GM21515 (cell line): ENCODE measurements around the gene LTN1.
"Not testable (repeated sequence)": the region's sequence is repeated elsewhere in the genome, so short reads cannot be mapped to it uniquely, and the experiment has no call there.

Source experiments
- ATAC-seq: cut with Tn5 transposase; IDR thresholded peaks from one replicate; pipeline ENCODE4 v1.9.1; 2021; ENCODE audit not compliant: unreplicated experiment

The LTN1 gene

DNA sequence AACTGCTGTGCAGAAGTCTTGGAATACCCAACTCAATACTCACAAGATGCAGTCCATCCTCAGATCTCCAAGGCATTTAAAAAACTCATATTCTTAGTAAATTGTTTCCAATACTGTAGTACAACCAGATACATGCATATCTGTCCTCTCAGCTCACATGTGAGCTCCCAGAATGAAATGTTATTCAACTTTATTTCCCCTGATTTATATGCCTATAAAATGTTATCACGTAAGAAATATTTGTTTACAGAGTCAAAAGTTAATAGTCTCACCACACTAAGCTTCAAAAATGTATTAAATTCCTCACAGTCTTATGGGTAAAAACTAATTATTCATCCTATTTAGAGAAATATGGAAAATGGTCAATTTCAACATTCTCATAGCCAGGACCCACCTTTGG lies 56.6 kb downstream of the LTN1 start:
- ATAC-seq = no peak

DNA sequence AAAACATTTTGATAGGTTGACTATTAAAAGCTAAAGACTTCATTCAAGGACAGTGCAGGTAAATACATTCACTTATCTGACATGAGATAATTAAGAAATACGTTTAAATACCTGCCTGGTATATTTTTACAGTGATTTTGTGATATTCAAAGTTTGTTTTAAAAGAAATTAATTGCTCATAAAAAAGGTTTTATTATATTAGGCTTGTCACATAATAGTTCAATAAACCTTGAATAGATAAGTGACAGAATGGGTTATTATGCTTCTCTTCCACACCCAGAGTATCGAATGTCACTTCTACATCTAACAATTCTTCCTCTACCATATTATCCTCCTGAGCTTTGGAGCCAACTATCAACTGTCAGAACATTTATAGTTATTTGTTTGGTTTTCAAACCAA lies 60.0 kb downstream of the LTN1 start:
- ATAC-seq = no peak

DNA sequence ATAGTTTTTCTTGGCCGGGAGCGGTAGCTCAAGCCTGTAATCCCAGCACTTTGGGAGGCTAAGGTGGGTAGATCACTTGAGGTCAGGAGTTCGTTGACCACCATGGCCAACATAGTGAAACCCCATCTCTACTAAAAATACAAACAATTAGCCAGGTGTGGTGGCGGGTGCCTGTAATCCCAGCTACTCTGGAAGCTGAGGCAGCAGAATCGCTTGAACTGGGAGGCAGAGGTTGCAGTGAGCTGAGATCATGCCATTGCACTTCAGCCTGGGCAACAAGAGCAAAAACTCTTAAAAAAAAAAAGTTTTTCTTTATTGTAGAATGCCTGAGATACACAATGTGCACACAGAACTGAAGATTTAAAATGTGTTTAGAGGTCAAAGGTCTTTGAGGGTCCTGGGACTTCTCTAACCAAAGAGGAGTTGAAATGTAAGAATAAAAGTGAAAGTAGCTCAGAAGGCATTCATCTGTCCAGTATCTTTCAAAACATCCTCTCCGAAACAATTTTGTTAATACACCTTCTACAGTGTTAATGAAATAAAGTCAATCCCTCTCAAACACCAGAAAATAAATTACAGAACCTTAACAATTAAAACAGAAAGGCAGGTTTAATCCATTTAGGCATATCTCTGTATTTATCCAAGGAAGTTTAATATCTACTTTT lies 60.8 kb downstream of the LTN1 start:
- not testable (repeated sequence) for ATAC-seq

DNA sequence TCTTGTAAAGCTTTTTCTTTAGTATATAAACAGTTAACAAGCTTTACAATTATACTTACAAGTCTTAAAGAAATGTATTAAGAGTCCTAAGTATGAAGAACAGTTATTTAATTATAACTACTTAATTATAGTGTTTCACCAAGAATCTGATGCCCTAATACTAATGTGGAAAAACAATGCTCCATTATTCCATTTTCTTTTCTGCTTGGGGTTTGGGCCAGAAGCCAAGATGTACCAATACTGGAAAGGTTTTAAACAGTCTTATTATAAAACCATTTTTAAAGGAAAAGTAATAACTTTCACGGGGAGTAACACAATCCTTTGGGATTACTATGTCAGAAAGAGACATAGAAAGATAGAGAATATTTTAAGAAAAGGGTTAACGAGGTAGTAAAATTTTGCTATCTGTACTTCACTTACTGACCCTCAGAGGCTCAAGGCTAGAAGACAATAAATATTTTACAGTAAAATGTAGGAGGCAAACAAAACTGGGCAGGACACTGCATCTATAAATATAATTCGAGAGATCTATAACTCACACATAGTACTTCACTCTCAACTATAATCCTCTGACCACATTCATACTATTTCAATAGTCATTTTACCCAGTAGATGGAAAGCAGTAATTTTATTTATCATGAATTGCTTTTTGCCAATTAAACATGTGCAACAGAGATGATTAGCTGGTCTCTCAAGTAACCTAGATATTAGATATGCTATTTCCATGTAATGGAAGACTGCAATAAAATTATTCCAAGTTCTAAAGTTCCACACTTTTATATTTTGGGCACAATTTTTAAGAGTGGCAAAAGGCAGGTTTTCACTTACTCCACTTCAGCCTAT lies 63.9 kb downstream of the LTN1 start:
- no peak for ATAC-seq

DNA sequence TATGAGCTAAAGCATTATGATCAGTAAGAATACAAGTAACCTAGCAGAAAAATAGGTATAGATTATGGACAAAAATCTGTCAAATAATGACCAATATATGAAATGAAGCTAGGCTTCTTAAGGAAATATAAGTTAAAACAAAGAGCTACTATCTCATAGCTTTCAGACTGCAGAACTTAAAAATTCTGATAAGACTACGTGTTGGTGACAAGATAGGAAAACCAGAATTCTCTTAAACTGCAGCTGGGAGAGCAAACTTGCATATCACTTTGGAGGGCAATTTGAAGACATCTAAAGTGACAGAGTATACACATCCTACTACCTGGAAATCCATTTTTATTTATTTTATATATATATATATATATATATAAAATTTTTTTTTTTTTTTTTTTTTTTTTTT lies 65.5 kb downstream of the LTN1 start:
- no peak for ATAC-seq

DNA sequence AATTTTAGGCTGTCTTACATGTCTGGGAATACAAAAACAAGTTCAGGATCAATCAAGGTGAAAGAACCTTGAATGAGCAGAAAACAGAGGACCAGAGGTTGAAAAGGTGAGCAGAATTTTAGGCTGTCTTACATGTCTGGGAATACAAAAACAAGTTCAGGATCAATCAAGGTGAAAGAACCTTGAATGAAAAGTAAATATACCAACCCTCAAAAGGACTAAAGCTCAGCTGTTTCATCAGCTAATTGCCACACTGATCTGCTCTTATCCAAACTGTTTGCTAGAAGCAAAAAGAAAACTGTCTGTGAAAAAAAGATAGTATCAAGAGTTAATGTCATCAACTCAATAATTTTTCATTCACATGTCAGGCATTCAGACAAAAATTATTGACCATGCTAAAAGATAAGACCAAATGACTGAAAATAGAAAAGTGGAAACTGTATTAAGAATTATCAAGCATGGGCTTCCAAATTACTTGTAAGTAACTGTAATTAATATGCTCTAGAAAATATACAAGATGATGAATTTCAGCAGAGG lies 69.2 kb downstream of the LTN1 start:
- ATAC-seq = no peak

DNA sequence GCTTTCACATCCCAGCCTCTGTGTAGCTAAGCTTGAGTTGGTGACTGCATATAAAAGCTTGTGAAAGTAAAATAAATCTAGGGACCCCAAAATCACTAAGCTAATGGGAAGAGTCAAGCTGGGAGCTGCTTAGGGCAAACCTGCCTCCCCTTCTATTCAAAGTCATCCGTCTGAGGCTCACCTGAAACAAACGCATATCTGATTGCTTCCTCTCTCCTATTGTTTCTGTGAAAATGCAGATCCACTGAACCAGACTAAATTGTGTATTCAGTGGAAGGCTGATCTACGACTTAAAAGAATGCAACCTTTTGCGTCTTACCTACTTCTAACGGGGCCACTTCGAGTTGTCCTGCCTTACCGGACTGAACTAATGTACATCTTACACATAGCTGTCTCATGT lies 70.3 kb downstream of the LTN1 start:
- ATAC-seq = no peak

DNA sequence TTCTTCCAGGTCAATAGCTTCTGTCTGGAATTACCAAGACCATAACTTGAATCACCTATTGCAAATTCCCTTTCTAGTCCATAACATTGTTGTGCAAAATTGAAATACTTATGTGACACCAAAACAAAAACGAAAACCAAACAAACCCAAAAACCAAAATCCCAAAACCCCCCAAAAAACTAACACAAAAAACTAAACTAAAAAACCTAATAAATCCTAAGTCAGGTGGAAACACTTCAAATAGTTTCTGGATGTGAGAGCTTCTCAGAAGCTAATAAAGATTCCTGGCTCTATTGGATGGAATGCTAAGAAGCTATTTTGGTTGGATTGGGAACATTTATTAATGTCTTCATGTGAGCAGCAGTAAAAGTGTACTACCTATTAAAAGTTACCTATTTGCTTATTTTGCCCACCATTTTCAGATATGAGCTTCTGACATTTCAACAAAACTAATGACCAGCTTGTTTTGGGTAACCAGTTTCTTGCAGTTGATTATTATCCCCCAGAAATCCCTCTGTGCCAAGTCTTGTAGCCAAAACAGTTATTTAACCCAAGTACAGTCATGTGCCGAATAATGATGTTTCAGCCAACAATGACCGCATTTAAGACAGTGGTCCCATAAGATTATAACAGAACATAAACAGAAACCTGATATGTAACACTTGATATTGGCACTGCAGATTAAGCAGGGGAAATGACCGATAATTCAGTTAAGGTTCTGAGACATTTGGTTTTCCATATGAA lies 76.4 kb downstream of the LTN1 start:
- ATAC-seq = no peak

DNA sequence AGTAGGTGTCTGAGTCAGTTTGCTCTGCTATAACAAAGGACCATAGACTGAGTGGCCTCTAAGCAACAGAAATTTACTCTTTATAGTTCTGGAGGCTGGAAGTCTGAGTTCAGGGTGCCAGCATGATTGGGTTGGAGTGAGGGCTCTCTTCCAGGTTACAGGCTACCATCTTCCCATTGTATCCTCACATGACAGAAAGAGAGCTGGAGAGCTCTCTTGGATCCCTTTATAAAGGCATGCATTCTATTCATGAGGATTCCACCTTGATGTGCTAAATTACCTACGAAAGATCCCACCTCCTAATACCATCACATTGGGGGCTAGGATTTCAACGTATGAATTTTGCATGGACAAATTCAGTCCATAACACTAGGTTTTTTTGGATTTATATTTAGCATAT lies 79.6 kb downstream of the LTN1 start:
- no peak for ATAC-seq

DNA sequence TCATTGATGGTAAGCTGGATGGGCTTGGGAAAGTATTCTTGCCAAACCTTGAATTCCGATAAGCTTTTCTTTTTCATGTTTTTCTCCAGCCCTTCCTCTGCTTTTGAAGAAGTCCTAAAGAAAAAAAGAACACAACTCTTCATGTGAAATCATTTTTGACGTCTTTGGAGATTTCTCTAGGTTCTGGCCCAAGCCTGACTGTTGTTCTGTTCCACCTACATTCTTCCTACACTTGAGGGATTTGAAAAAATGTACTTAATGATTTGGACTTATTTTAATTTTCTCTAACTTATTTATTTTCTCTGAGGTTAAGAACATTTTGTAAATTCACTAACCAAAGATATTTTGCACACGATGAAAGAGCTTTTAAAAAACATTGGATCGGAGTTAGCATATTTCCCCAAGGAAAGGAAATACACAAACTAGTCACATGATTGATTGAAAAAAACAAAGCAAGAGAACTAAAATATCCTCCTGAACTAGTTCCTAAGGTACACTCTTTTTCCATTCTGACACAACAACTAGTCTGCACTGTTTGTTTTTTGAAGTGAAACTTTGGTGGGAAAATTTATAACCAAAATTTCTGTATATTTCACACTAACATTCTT lies 82.3 kb downstream of the LTN1 start:
- ATAC-seq = no peak

DNA sequence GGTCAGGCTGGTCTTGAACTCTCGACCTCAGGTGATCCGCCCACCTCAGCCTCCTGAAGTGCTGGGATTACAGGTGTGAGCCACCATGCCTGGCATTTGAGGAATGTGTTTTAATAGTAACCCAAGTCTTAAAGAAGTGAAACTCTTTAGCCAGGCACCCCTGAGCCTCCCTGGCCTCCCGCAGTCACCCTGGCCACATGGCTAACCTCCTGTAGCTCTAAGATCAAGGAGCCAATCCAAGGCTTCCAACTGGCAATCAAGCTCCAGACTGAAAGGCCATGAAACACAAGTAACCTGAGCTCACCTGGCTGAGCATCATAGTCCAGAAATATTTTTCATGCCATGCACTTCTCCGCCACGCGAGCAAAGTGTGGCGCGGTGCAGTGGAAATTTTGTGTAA lies 84.3 kb downstream of the LTN1 start:
- ATAC-seq = no peak

DNA sequence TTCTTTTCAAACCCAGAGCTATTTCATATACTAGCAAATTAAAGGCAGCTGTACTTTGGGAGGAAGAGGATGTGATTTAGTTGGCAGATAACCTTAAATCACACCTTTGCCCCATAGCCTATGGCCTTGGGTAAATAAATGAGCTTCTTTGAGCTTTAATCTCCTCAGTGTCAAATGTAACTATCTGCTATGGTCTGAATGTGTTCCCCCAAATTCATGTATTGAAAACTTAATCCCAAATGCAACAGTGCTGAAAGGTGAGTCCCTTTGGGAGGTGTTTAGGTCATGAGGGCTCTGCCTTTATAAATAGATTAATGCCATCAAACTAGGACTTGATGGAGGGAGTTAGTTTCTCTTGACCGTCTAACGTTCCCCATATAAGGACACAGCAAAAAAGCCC lies 85.8 kb downstream of the LTN1 start:
- no peak for ATAC-seq

DNA sequence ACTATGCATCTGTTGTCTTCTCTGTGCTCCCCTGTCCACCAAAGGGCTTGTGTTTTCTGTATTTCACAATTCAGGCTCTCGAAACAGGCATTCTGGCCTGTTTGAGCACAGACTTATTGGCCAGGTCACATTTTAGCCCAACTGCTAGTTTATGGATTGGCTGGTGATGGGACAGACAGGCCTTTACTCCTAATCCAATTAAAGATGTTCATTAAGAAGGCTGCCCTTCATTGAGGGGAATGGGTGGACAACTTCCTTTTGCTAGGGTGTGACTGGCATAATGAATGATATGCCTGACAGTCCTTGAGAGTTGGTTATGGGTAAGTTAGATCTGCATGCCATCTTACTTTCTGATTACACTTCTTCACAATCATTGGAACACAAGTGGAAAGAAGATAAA lies 86.4 kb downstream of the LTN1 start:
- no peak for ATAC-seq

DNA sequence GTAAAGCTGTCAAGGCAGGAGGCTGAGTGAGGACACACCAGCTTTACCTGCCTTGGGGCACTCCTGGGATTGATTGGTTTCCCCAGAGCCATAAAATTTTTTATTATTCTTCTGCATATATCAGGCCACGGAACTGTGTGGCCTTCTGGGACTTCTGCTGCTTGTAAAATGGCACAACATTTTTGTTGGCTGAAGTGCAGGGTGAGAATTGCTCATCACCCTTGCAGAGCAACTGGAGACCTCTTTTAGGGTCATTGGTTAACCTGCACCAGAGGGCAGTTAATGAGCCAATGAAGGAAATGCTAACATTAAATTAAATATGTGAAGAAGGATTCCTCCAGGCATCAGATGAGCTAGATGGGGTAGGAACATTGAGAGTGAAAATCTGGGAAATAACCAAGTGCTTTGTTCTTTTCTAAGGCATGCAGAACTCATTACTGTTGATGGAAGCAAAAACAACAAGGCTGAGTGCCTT lies 87.7 kb downstream of the LTN1 start:
- ATAC-seq = no peak

DNA sequence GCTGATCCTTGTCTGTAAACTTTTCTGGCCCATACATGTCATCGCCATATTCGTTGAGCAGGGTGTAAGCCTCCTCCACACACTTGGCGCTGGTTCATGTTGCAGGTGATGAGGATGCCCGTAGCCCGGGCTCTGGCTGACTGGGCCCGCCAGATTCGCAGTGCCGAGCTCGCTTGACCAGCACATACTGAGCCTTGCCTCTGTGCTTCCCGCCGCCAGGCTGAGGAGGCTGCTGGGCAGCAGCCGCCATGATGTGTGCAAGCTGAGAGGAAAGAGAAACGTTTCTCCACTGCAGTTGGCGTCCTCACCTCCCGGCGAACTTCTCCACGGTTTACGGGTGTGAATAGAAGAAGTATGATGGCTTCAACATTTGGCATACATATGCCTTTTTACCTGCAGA lies 89.2 kb downstream of the LTN1 start:
- ATAC-seq = no peak

DNA sequence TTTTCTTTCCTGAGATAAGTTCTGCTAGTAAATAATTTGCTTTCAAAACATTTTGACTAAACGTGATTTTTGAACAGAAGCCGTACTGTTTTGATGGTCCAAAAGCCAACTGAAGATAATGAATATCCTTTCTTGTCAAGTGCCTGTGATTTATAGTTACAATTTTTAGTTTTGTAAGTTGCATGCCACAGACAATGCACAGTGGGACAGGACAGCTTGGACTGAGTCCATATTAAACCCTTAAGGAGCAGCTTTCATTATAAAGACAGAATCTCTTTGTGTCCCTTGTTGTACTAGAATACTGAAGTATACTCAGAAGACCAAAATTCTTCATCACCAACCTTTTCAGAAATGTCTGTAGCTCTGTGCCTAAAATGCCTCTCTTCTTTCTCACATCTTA lies 92.2 kb downstream of the LTN1 start:
- ATAC-seq = no peak

DNA sequence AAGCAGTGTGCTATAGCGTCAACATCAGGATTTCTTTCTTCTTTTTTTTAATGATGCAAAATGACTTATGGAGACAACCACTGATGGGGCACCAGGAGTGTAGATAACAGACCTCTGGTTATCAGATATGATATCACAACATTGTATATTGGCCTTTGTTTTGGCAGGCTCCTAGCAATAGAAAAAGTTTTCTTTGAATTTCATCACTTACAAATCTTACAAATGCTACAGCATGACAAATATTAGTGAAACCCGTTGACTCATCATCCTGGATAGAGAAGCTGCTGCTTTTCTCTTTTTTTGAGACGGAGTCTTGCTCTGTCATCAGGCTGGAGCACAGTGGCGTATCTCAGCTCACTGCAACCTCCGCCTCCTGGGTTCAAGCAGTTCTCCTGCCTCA lies 92.9 kb downstream of the LTN1 start:
- ATAC-seq = no peak

DNA sequence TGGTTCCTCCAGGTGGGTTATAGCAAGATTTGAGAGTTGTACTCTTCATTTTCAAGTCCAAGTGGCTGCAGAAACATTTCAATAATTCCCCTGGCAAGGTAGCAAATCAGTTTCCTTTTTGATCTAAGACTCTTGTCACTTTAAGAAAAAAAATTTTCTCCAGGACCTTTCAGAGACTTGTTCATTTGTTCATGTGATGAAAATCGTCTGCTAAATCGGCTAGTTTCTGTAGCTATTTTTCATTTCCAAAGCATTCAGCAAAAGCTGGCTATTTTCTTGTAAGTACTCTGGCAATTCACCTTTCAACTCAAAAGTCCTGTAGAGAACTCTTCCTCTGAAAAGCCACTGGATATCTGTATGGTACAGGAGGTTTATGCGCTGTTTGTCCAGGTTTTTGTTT lies 93.5 kb downstream of the LTN1 start:
- no peak for ATAC-seq

DNA sequence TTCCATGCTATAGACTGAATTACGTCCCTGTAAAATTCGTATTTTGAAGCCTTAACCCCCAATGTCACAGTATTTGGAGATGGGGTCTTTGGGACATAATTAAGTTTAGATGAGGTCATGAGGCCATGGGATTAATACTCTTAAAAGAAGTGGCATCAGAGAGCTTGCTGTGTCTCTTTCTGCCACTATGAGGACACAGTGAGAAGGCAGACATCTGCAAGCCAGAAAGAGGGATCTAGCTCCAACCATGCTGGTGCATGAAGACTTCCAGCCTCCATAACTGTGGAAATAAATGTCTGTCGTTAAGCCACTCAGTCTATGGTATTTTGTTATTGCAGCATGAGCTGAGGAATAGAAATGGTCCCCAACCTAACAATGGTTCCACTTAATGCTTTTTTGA lies 99.0 kb downstream of the LTN1 start:
- ATAC-seq = no peak

DNA sequence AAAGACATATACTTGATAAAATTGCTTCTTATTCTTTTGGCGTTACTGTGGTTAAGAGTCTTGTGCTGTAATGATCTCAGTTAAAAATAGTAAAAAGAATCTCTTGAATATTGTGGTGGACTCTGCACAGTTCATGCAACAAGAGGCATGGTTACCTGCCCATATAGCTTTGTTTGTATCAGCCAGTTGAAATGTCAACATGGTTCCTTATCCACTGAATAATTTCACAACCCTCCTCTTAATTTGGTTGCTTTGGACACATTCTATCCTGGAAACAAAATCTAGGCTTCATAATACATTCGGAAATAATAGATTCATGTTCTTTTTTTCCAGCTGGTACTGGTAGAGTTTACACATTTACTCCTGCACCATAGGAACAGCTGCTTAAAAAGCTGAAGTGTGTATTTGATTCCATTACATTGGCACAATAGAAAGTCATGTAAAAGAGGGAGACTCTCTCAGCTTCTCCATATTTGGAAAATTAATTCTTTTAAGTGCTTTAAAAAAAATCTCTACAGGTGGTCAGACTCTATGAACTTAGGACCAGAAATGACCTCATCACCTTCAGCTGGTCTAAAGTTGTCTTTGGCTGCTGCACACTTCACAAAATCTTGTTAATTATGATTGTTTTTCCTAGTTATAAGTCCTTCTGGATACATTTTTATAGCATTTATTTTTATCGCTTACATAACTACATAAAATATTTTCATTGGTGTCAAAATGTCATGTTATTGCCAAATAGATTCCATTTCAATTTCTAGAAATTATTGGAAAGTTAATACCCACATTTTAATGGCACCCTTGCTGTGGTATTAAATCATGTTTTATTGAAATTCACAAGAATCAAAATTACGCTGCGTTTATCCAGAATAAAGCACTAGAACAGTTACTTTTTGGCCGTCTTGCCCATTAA lies 100.2 kb downstream of the LTN1 start:
- ATAC-seq = no peak
